ENCODE data around the gene CDAN1. TPM values are rescaled to one million over a fixed set of nuclear protein-coding genes. Genes with fewer than 3 reads are reported as not detected.

Gene CDAN1
- total RNA-seq, result 9.2 and 9.8 TPM in 2 replicates

GRCh38 chr15:42736793-42737528, at the start of gene CDAN1:
Gene CDAN1 (minus strand): TSS chr15:42737128. CDS start chr15:42737102, 26 bp downstream.

Other genes with a start within 250 kb of the CDAN1 start
- 47.8 and 53.2 TPM in 2 replicates for gene ZNF106, start 246.0 kb downstream of the CDAN1 start, total RNA-seq
- gene SNAP23, start 241.5 kb downstream of the CDAN1 start, total RNA-seq, result 46.8 and 62.5 TPM in 2 replicates
- gene LRRC57, start 188.3 kb downstream of the CDAN1 start, total RNA-seq, result 25.6 and 30.2 TPM in 2 replicates
- gene HAUS2, start 188.3 kb downstream of the CDAN1 start, total RNA-seq, result 22.9 and 28.0 TPM in 2 replicates
- 0.34 and 1.9 TPM in 2 replicates for gene STARD9, start 161.5 kb downstream of the CDAN1 start, total RNA-seq
- 15.4 and 17.7 TPM in 2 replicates for gene TTBK2, start 183.7 kb upstream of the CDAN1 start, total RNA-seq

Data from nasal cavity respiratory epithelium epithelial cell of viscerocranial mucosa (primary cell).